Fibroblast of the conjunctiva (primary cell): ENCODE measurements around the gene LRRC74A.
"Not testable (repeated sequence)": the region's sequence is repeated elsewhere in the genome, so short reads cannot be mapped to it uniquely, and the experiment has no call there.

Experiments
- DNase-seq: peaks from one replicate; pipeline ENCODE4 v3.0.0-alpha.2; 2010; ENCODE audit warnings: low read depth

LRRC74A gene

GRCh38 chr14:76891391-76891790, 65.2 kb downstream of the LRRC74A start:
- DNase-seq: no peak

- DNase-seq: no peak
These were observed 68.1 kb downstream of the LRRC74A start for GRCh38 chr14:76894308-76894707.

GRCh38 chr14:76898006-76898405, 71.8 kb downstream of the LRRC74A start:
- DNase-seq: not testable (repeated sequence)

- DNase-seq: no peak
These were observed 74.5 kb downstream of the LRRC74A start for GRCh38 chr14:76900682-76901081.

GRCh38 chr14:76901171-76902055, 75.2 kb downstream of the LRRC74A start:
- DNase-seq: no peak

GRCh38 chr14:76902591-76902990, 76.4 kb downstream of the LRRC74A start:
- no peak for DNase-seq

GRCh38 chr14:76904100-76904739, 78.0 kb downstream of the LRRC74A start:
- DNase-seq: peak; percentile 52

- peak; percentile 88 for DNase-seq
These were observed 78.7 kb downstream of the LRRC74A start for GRCh38 chr14:76904740-76905569.

GRCh38 chr14:76908834-76909233, 82.6 kb downstream of the LRRC74A start:
- DNase-seq: no peak

- DNase-seq: no peak
These were observed 83.1 kb downstream of the LRRC74A start for GRCh38 chr14:76909266-76909665.

GRCh38 chr14:76910371-76910890, 84.2 kb downstream of the LRRC74A start:
- DNase-seq: no peak

GRCh38 chr14:76911473-76911872, 85.3 kb downstream of the LRRC74A start:
- DNase-seq: no peak

- not testable (repeated sequence) for DNase-seq
These were observed 88.4 kb downstream of the LRRC74A start for GRCh38 chr14:76914533-76915081.

GRCh38 chr14:76916040-76916715, 90.0 kb downstream of the LRRC74A start:
- no peak for DNase-seq

- no peak for DNase-seq
These were observed 91.0 kb downstream of the LRRC74A start for GRCh38 chr14:76917158-76917596.

- no peak for DNase-seq
These were observed 91.6 kb downstream of the LRRC74A start for GRCh38 chr14:76917745-76918255.

GRCh38 chr14:76918256-76918781, 92.1 kb downstream of the LRRC74A start:
- peak; percentile 88 for DNase-seq

- DNase-seq: peak; percentile 98
These were observed 92.7 kb downstream of the LRRC74A start for GRCh38 chr14:76918782-76919394.
